ENCODE measurements around the gene OS9.
A peak's percentile ranks its signal among the peaks of the same experiment; 100 is the strongest.
"Not testable (repeated sequence)": the region's sequence is repeated elsewhere in the genome, so short reads cannot be mapped to it uniquely, and the experiment has no call there.

OS9 gene

DNA sequence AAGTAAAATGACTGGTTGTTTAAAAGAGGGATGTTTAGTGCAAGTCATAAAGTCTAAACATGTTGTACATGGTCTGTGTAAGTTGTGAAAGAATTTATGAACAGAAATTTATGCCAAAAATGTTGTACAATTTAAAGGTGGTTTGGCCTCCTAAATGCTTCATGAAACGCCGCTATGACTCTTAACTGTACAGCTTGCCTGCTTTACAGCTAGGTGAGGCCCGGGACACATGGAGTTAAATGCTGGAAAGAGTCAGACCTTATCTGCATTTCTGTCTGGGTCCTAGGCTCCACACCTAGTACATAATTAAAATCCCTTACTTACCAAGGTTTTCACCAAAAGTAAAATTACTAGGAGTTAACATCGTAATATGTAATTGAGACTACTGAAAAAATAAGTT, 32.6 kb upstream of the OS9 start (continued):
- no peak for TF ChIP-seq ZNF623 (tag by site-specific recombination; IDR thresholded peaks at IDR 0.05)
- TF ChIP-seq ZNF174 (tag by site-specific recombination; IDR thresholded peaks at IDR 0.05), result no peak
- TF ChIP-seq ZNF366 (tag by site-specific recombination; conservative IDR thresholded peaks at IDR 0.05), result no peak
- TF ChIP-seq ZBTB21 (tag by site-specific recombination; IDR thresholded peaks at IDR 0.05), result no peak
- TF ChIP-seq TRIM28 (IDR thresholded peaks at IDR 0.05; ENCODE audit: borderline replicate concordance, low read length), result peak; percentile 96
- TF ChIP-seq, protein P1, sequence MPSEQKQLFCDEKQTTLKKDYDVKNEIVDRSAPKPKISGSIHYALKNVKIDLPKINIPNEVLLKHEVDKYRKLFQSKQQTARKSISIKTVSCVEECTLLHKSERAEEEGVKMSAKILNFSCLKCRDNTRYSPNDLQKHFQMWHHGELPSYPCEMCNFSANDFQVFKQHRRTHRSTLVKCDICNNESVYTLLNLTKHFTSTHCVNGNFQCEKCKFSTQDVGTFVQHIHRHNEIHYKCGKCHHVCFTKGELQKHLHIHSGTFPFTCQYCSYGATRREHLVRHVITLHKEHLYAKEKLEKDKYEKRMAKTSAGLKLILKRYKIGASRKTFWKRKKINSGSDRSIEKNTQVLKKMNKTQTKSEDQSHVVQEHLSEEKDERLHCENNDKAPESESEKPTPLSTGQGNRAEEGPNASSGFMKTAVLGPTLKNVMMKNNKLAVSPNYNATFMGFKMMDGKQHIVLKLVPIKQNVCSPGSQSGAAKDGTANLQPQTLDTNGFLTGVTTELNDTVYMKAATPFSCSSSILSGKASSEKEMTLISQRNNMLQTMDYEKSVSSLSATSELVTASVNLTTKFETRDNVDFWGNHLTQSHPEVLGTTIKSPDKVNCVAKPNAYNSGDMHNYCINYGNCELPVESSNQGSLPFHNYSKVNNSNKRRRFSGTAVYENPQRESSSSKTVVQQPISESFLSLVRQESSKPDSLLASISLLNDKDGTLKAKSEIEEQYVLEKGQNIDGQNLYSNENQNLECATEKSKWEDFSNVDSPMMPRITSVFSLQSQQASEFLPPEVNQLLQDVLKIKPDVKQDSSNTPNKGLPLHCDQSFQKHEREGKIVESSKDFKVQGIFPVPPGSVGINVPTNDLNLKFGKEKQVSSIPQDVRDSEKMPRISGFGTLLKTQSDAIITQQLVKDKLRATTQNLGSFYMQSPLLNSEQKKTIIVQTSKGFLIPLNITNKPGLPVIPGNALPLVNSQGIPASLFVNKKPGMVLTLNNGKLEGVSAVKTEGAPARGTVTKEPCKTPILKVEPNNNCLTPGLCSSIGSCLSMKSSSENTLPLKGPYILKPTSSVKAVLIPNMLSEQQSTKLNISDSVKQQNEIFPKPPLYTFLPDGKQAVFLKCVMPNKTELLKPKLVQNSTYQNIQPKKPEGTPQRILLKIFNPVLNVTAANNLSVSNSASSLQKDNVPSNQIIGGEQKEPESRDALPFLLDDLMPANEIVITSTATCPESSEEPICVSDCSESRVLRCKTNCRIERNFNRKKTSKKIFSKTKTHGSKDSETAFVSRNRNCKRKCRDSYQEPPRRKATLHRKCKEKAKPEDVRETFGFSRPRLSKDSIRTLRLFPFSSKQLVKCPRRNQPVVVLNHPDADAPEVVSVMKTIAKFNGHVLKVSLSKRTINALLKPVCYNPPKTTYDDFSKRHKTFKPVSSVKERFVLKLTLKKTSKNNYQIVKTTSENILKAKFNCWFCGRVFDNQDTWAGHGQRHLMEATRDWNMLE (tag by site-specific recombination; conservative IDR thresholded peaks at IDR 0.05; ENCODE audit: low read depth), result 0 out of 2 replicates have a peak, but pooled peaks have one; percentile 22
- no peak for TF ChIP-seq ZNF830 (tag by site-specific recombination; IDR thresholded peaks at IDR 0.05; ENCODE audit: low read depth)

DNA sequence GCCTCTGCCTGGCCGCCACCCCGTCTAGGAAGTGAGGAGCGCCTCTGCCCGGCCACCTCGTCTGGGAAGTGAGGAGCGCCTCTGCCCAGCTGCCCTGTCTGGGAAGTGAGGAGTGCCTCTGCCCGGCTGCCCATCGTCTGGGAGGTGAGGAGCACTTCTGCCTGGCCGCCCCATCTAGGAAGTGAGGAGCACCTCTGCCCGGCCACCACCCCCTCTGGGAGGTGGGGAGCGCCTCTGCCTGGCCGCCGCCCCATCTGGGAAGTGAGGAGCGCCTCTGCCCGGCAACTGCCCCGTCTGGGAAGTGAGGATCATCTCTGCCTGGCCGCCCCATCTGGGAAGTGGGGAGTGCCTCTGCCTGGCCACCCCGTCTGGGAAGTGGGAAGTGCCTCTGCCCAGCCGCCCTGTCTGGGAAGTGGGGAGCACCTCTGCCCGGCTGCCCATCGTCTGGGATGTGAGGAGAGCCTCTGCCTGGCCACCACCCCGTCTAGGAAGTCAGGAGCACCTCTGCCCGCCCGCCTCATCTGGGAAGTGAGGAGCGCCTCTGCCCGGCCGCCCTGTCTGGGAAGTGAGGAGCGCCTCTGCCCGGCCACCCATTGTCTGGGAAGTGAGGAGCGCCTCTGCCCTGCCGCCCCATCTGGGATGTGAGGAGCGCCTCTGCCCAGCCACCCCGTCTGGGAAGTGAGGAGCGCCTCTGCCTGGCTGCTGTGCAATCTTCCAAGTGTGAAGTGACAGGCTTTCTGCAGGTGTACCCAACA, 28.7 kb upstream of the OS9 start:
- H3K4me3 ChIP-seq (ENCODE audit: low read depth, low read length); H3K36me3 ChIP-seq (ENCODE audit: control insufficient read depth in 2 of 2, insufficient read depth in 1 of 2, low read length in 2 of 2); POLR2A ChIA-PET; H3K9me3 ChIP-seq (ENCODE audit: control insufficient read depth, insufficient read depth, low read depth, low read length); H3K4me1 ChIP-seq (ENCODE audit: control insufficient read depth, insufficient read depth, low read length); H3K27ac ChIP-seq (ENCODE audit: extremely low read depth, low read depth, low read length): not testable (repeated sequence)
- CTCF ChIA-PET, result interaction anchor here (0.6 kb wide), 1 partner anchor 1670 kb away, joined by 3 read pairs; no protein-coding TSS in a partner anchor

DNA sequence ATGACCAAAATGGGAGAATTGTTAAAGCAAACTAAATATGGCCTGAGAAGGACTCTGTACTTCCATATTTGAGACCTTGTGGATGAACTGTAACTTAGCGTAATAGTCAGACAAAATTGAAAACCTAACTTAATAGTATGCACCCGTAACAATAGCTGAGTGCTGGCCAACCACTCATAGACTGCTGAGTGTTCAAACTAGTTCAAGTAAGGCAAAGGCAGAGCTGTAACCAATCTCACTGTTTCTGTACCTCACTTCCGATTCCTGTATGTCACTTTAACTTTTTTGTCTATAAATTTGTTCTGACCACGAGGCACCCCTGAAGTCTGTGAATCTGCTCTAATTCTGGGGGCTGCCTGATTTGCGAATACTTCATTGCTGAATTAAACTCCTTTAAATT, 27.0 kb upstream of the OS9 start:
- TF ChIP-seq ZNF654 (tag by site-specific recombination; IDR thresholded peaks at IDR 0.05; ENCODE audit: low read depth) (no peak), ZNF660 (tag by site-specific recombination; IDR thresholded peaks at IDR 0.05) (no peak), ZNF48 (tag by site-specific recombination; IDR thresholded peaks at IDR 0.05) (no peak), ZNF701 (tag by site-specific recombination; IDR thresholded peaks at IDR 0.05) (no peak), ZNF223 (tag by site-specific recombination; IDR thresholded peaks at IDR 0.05) (no peak), ZNF132 (tag by site-specific recombination; IDR thresholded peaks at IDR 0.05; ENCODE audit: borderline replicate concordance) (no peak), ZNF394 (tag by site-specific recombination; IDR thresholded peaks at IDR 0.05; ENCODE audit: borderline replicate concordance) (no peak), ZNF830 (tag by site-specific recombination; IDR thresholded peaks at IDR 0.05; ENCODE audit: low read depth) (no peak), ZNF776 (tag by site-specific recombination; IDR thresholded peaks at IDR 0.05; ENCODE audit: borderline replicate concordance) (no peak), ZNF664 (tag by site-specific recombination; IDR thresholded peaks at IDR 0.05) (no peak), HOXA7 (CRISPR knock-in tag; IDR thresholded peaks at IDR 0.05; ENCODE audit: borderline replicate concordance) (no peak), ZNF629 (tag by site-specific recombination; IDR thresholded peaks at IDR 0.05) (no peak), ZFP69B (tag by site-specific recombination; IDR thresholded peaks at IDR 0.05) (no peak)
- TF ChIP-seq, protein P1 (tag by site-specific recombination; conservative IDR thresholded peaks at IDR 0.05; ENCODE audit: low read depth), result no peak
- TF ChIP-seq, protein P2, sequence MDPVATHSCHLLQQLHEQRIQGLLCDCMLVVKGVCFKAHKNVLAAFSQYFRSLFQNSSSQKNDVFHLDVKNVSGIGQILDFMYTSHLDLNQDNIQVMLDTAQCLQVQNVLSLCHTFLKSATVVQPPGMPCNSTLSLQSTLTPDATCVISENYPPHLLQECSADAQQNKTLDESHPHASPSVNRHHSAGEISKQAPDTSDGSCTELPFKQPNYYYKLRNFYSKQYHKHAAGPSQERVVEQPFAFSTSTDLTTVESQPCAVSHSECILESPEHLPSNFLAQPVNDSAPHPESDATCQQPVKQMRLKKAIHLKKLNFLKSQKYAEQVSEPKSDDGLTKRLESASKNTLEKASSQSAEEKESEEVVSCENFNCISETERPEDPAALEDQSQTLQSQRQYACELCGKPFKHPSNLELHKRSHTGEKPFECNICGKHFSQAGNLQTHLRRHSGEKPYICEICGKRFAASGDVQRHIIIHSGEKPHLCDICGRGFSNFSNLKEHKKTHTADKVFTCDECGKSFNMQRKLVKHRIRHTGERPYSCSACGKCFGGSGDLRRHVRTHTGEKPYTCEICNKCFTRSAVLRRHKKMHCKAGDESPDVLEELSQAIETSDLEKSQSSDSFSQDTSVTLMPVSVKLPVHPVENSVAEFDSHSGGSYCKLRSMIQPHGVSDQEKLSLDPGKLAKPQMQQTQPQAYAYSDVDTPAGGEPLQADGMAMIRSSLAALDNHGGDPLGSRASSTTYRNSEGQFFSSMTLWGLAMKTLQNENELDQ (tag by site-specific recombination; IDR thresholded peaks at IDR 0.05; ENCODE audit: low read depth), result no peak
- Histone ChIP-seq H3K9me3 (ENCODE audit: control insufficient read depth, insufficient read depth, low read depth, low read length) (no peaks in the 10 kb centered on the region), H3K36me3 (ENCODE audit: control insufficient read depth in 2 of 2, insufficient read depth in 1 of 2, low read length in 2 of 2) (no peaks in the 10 kb centered on the region), H3K4me3 (ENCODE audit: low read depth, low read length) (no peak overlapping the region), H3K4me1 (ENCODE audit: control insufficient read depth, insufficient read depth, low read length) (no peaks in the 10 kb centered on the region), H3K27ac (ENCODE audit: extremely low read depth, low read depth, low read length) (no peak overlapping the region)
- ChIA-PET POLR2A (no interaction called here), CTCF (no interaction called here)

Measured in HEK293 (cell line).